Measurements from ENCODE around the gene CD7. TPM values are rescaled to one million over a fixed set of nuclear protein-coding genes. Genes with fewer than 3 reads are reported as not detected.

CD7 gene
- total RNA-seq, 1 experiment from 2014 or later, result 0.74 TPM

- TF ChIP-seq ZNF532 (CRISPR knock-in tag; IDR thresholded peaks at IDR 0.05; ENCODE audit: borderline replicate concordance), result no peak
These were observed 33.0 kb upstream of the CD7 start (continued) for GRCh38 chr17:82350182-82351030.

GRCh38 chr17:82349287-82349701 lies 31.9 kb upstream of the CD7 start:
- Mint-ChIP-seq H3K4me1 (no peaks in the 10 kb centered on the region), H3K9me3 (no peaks in the 10 kb centered on the region), H3K36me3 (no peaks in the 10 kb centered on the region), H3K27ac (no peak overlapping the region), H3K4me3 (no peak overlapping the region), H3K27me3 (ENCODE audit: low read depth) (no peaks in the 10 kb centered on the region)
- ChIA-PET POLR2A (no interaction called here), CTCF (interaction anchor here (1.0 to 1.2 kb wide), 2 partner anchors 49 to 75 kb away, joined by 3 to 4 read pairs; no protein-coding TSS in a partner anchor)
- ATAC-seq (no peak), DNase-seq (ENCODE audit: low spot score) (no peak)
- TF ChIP-seq USF2 (CRISPR knock-in tag; IDR thresholded peaks at IDR 0.05) (no peak), JAZF1 (CRISPR knock-in tag; IDR thresholded peaks at IDR 0.05) (no peak), KAT7 (CRISPR knock-in tag; IDR thresholded peaks at IDR 0.05; ENCODE audit: borderline replicate concordance) (no peak), GABPB1 (CRISPR knock-in tag; IDR thresholded peaks at IDR 0.05) (no peak), NR1H2 (CRISPR knock-in tag; IDR thresholded peaks at IDR 0.05) (no peak), ZNF416 (CRISPR knock-in tag; IDR thresholded peaks at IDR 0.05) (no peak), PRDM15 (CRISPR knock-in tag; IDR thresholded peaks at IDR 0.05) (no peak), RORB (CRISPR knock-in tag; IDR thresholded peaks at IDR 0.05) (no peak), CREM (CRISPR knock-in tag; IDR thresholded peaks at IDR 0.05) (no peak), ATF6 (CRISPR knock-in tag; IDR thresholded peaks at IDR 0.05) (no peak), ZNF263 (CRISPR knock-in tag; IDR thresholded peaks at IDR 0.05; ENCODE audit: low read depth) (no peak), NFYB (CRISPR knock-in tag; conservative IDR thresholded peaks at IDR 0.05; ENCODE audit: low read depth) (no peak), CBFB (CRISPR knock-in tag; IDR thresholded peaks at IDR 0.05; ENCODE audit: low read depth) (no peak), HMGXB4 (CRISPR knock-in tag; IDR thresholded peaks at IDR 0.05) (no peak), ZNF423 (CRISPR knock-in tag; IDR thresholded peaks at IDR 0.05) (no peak), ELF4 (CRISPR knock-in tag; IDR thresholded peaks at IDR 0.05; ENCODE audit: low read depth) (no peak)

All from WTC11 (cell line).